ENCODE results near the gene OR2F1.

OR2F1 gene

GRCh38 chr7:143929224-143929920 is 25.3 kb upstream of the OR2F1 start:
- Histone ChIP-seq H3K4me1 (ENCODE audit: insufficient read depth, low read length) (no peaks in the 10 kb centered on the region), H2AFZ (ENCODE audit: low read depth, low read length) (no peak overlapping the region), H3K9me3 (ENCODE audit: insufficient read depth, low read length, severe bottlenecking) (no peaks in the 10 kb centered on the region), H3K27ac (ENCODE audit: low read length) (no peak overlapping the region), H3K79me2 (ENCODE audit: insufficient read depth, low read length) (no peaks in the 10 kb centered on the region), H3K36me3 (ENCODE audit: insufficient read depth, low read length) (no peaks in the 10 kb centered on the region), H3K9ac (ENCODE audit: low read depth, low read length) (no peak overlapping the region), H4K20me1 (ENCODE audit: insufficient read depth, low read length) (no peaks in the 10 kb centered on the region), H3K4me3 (ENCODE audit: low read depth in 1 of 2, low read length in 2 of 2) (no peak overlapping the region), H3K4me2 (ENCODE audit: insufficient read depth, low read length) (no peak overlapping the region), H3K27me3 (ENCODE audit: insufficient read depth, low read length, poor library complexity) (no peaks in the 10 kb centered on the region)
- no peak for TF ChIP-seq EZH2 (IDR thresholded peaks at IDR 0.05; ENCODE audit: borderline replicate concordance, low read depth, low read length, severe bottlenecking)
- TF ChIP-seq CTCF (IDR thresholded peaks at IDR 0.05; ENCODE audit: borderline replicate concordance, extremely low read depth, low read length, poor library complexity, severe bottlenecking) = no peak
- no peak for ATAC-seq (ENCODE audit: insufficient read depth, low read depth)
- no peak for DNase-seq

- DNase-seq = no peak
- H2AFZ ChIP-seq (ENCODE audit: low read depth, low read length) = no peak overlapping the region
- no peak overlapping the region for H3K9ac ChIP-seq (ENCODE audit: low read depth, low read length)
- H3K4me3 ChIP-seq (ENCODE audit: low read depth in 1 of 2, low read length in 2 of 2) = no peak overlapping the region
- H4K20me1 ChIP-seq (ENCODE audit: insufficient read depth, low read length) = no peaks in the 10 kb centered on the region
- ATAC-seq (ENCODE audit: insufficient read depth, low read depth) = no peak
- H3K36me3 ChIP-seq (ENCODE audit: insufficient read depth, low read length) = no peaks in the 10 kb centered on the region
- TF ChIP-seq EZH2 (IDR thresholded peaks at IDR 0.05; ENCODE audit: borderline replicate concordance, low read depth, low read length, severe bottlenecking) (no peak), CTCF (IDR thresholded peaks at IDR 0.05; ENCODE audit: borderline replicate concordance, extremely low read depth, low read length, poor library complexity, severe bottlenecking) (no peak)
- no peaks in the 10 kb centered on the region for H3K9me3 ChIP-seq (ENCODE audit: insufficient read depth, low read length, severe bottlenecking)
- no peaks in the 10 kb centered on the region for H3K79me2 ChIP-seq (ENCODE audit: insufficient read depth, low read length)
- H3K4me2 ChIP-seq (ENCODE audit: insufficient read depth, low read length) = no peak overlapping the region
- H3K4me1 ChIP-seq (ENCODE audit: insufficient read depth, low read length) = no peaks in the 10 kb centered on the region
- H3K27me3 ChIP-seq (ENCODE audit: insufficient read depth, low read length, poor library complexity) = no peaks in the 10 kb centered on the region
- no peak overlapping the region for H3K27ac ChIP-seq (ENCODE audit: low read length)
Observed at GRCh38 chr7:143931739-143932138, 22.9 kb upstream of the OR2F1 start.

DNA sequence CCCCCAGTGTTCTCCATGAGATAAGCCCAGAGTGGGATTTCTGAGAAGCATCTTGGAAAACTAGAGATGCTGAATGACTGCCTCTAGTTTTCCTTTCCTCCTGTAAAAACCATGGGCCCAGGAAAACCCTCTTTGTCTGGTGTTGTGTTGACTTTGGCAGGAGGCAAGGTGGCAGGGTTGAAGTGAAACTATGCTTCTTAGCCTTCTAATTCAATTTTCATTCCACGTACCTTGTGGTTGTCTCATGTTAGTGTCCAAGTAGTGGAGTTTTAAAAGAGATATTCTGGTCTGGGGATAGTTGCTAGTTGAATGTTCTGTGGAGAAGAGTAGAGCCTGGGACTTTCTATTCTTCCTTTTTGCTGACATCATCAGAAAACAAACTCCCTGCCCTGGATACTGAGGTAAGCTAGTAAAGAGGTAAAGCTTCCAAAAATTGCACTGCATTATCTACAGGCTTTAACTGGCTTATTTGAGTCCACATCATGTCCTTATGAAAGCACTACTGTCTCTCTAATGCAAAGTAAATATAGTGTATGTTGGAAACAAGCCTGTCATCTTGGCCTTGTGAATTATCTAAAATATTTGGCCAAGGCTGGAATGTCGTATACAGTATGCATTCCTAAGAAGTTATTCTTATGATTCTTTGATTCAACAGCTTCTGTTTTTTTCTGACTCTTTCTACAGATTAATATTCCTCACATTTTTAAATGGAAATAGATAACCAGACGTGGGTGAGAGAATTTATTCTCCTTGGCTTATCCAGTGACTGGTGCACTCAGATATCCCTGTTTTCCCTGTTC is 19.9 kb upstream of the OR2F1 start, which contains the start of gene OR2F2:
Gene OR2F2, plus strand, starts transcription at position 708 of the 800 bp plus-strand sequence. Its CDS starts 0 bp downstream, at position 708.
- Histone ChIP-seq H3K4me1 (ENCODE audit: insufficient read depth, low read length) (no peaks in the 10 kb centered on the region), H3K9ac (ENCODE audit: low read depth, low read length) (no peak within 1 kb of the TSS), H3K27me3 (ENCODE audit: insufficient read depth, low read length, poor library complexity) (no peaks in the 10 kb centered on the region), H3K79me2 (ENCODE audit: insufficient read depth, low read length) (no peaks in the 10 kb centered on the region), H3K4me3 (ENCODE audit: low read depth in 1 of 2, low read length in 2 of 2) (no peak within 1 kb of the TSS), H3K4me2 (ENCODE audit: insufficient read depth, low read length) (no peak within 1 kb of the TSS), H4K20me1 (ENCODE audit: insufficient read depth, low read length) (no peaks in the 10 kb centered on the region), H2AFZ (ENCODE audit: low read depth, low read length) (no peak within 1 kb of the TSS), H3K36me3 (ENCODE audit: insufficient read depth, low read length) (no peaks in the 10 kb centered on the region), H3K9me3 (ENCODE audit: insufficient read depth, low read length, severe bottlenecking) (no peaks in the 10 kb centered on the region), H3K27ac (ENCODE audit: low read length) (no peak within 1 kb of the TSS)
- TF ChIP-seq CTCF (IDR thresholded peaks at IDR 0.05; ENCODE audit: borderline replicate concordance, extremely low read depth, low read length, poor library complexity, severe bottlenecking) = no peak
- TF ChIP-seq EZH2 (IDR thresholded peaks at IDR 0.05; ENCODE audit: borderline replicate concordance, low read depth, low read length, severe bottlenecking) = no peak
- ATAC-seq (ENCODE audit: insufficient read depth, low read depth) (no peak), DNase-seq (no peak)

Data from DND-41 (cell line).